GM12801 (cell line): ENCODE data around the gene ARHGAP29.

Source experiments
- TF ChIP-seq, protein P1 (sequence below): IDR thresholded peaks from one replicate; pipeline ENCODE4 v1.5.1; 2011; ENCODE audit warnings: control low read depth; ENCODE audit not compliant: insufficient read length; ENCODE audit errors: extremely low read depth

Gene ARHGAP29

DNA sequence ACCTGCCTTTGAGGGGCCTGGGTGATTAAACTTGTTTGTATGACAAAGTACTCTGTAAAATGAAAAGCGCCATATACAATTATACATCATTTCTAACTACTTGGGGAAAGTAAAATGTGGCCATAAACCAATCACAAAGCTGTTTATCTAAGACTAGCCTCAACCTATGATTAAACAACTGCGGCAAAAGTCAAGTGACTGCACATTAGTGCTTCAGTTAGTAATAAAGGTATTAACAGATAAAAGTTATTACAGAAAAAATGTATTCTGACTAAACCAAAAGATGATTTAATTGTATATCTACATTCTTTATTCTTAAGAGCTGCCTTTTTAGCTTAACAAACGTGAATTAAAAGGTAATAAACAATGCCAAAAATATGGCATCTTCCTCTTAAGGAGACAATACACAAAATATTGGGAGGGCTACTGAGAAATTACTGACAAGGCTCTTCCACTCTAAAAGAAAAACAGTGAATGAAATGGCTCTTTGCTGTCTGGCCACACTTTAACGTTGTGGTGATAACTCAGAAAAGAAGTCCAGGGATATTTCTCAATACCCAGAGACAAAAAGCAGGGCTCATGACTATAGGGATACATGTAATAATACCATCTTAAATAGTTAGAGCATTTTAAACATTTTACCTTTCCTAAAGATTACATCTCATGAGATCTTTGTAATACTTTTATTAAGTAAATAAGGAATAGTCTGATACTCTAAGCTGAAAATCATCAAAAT is 8.6 kb downstream of the ARHGAP29 start:
- TF ChIP-seq, protein P1, sequence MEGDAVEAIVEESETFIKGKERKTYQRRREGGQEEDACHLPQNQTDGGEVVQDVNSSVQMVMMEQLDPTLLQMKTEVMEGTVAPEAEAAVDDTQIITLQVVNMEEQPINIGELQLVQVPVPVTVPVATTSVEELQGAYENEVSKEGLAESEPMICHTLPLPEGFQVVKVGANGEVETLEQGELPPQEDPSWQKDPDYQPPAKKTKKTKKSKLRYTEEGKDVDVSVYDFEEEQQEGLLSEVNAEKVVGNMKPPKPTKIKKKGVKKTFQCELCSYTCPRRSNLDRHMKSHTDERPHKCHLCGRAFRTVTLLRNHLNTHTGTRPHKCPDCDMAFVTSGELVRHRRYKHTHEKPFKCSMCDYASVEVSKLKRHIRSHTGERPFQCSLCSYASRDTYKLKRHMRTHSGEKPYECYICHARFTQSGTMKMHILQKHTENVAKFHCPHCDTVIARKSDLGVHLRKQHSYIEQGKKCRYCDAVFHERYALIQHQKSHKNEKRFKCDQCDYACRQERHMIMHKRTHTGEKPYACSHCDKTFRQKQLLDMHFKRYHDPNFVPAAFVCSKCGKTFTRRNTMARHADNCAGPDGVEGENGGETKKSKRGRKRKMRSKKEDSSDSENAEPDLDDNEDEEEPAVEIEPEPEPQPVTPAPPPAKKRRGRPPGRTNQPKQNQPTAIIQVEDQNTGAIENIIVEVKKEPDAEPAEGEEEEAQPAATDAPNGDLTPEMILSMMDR, result no peak

- TF ChIP-seq, protein P1, result no peak
These were observed 9.8 kb downstream of the ARHGAP29 start for GRCh38 chr1:94227624-94228023.

- TF ChIP-seq, protein P1, result no peak
These were observed 11.5 kb downstream of the ARHGAP29 start for GRCh38 chr1:94225845-94226244.

DNA sequence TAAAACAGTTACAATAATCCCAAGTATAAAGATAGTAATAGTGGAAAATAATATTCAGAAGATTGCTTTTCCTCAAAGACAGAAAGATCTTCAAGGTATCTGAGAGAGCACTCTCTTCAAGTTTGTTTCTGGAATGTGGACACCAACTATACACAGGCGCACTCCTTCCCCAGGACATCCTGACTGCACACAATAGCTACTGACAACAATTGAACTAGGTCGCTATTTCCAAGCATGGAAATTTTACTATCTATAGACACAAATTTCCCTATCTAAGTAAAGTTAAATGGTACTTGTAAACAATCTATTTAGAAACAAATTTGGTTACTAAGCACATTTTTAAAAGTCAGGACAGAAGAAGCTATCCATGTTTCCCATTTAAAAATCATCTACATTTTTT is 19.1 kb downstream of the ARHGAP29 start:
- TF ChIP-seq, protein P1, result no peak

DNA sequence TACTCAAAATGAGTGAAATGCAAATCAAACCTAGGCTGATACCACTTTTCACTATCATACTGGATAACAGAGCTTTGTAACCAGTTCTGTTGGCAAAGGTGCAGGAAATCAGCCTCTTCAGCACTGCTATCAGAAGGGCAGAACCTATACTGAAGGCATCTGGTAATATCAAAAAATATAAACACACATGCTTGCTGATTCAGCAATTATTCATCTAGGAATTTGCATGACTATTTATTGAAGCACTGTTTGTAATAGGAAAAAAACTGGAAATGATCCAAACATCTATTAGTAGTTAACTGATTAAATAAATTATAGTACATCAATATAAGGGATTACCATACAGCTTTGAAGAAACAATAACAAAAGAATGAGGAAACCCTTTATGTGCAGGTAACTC is 21.4 kb downstream of the ARHGAP29 start:
- TF ChIP-seq, protein P1, result no peak

DNA sequence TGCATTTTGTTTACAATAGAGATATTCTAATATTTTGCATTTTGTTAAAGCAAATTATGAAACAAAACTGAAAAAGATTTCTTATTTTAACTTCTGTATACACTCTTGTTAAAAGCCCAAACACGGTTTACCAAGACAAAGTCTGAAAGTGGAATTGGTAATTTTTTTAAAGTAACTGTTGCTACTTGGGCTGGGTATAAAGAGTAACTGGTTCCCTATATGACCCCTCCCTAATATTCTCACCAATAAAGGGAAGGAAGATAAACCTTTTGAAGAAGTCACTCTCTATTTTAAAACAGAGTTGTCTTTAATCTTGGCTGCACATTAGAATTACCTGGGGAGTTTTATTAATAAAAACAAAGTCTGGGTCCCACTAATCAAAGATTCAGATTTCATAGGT is 27.4 kb downstream of the ARHGAP29 start:
- TF ChIP-seq, protein P1, result no peak

DNA sequence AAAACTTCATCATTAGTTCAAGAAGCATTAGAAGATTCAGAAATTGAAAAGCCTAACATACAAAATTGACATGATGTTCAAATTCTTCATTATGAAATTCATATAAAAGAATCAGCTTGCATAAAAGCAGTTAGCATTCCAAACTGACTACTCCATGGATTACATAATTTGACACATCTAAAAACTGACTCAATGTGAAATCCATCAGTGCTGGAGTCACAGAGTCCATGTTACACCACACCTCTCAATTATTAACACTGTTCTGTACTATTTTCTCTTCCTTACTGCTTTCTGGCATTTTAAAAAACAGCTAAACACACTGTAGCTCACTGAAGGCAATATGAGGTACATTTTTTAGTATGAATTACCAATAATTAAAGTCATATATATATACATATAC is 28.0 kb downstream of the ARHGAP29 start:
- TF ChIP-seq, protein P1, result no peak
